Natural killer cell (primary cell): ENCODE data around the gene PRR16. TPM values are rescaled to one million over a fixed set of nuclear protein-coding genes. Genes with fewer than 3 reads are reported as not detected.

Experiments
- ATAC-seq, 3 donors: fragments of 150-1000 bp in 2 of 3; fragments of 200-7000 bp in 1 of 3; cut with Tn5 transposase; 1 replicate in 1 of 3; 2 replicates in 2 of 3; pipeline ENCODE4 v1.10.0; 2021; ENCODE audit warnings: mild to moderate bottlenecking in 2 of 3, moderate library complexity in 2 of 3
- DNase-seq, 2 donors: peaks; one replicate each; pipeline versions ENCODE4 v3.0.0 to v3.0.0-alpha.2; 2013 to 2021; ENCODE audit warnings: mixed read lengths in 1 of 2
- H3K27ac ChIP-seq: one replicate; pipeline ENCODE4 v1.5.1; 2013; ENCODE audit warnings: mild to moderate bottlenecking, low read length
- H3K27me3 ChIP-seq: one replicate; pipeline ENCODE4 v1.6.1; 2013; ENCODE audit warnings: low read length; ENCODE audit not compliant: control insufficient read depth, insufficient read depth
- H3K36me3 ChIP-seq: one replicate; pipeline ENCODE4 v1.6.1; 2013; ENCODE audit warnings: low read length; ENCODE audit not compliant: control insufficient read depth, insufficient read depth
- H3K4me1 ChIP-seq: one replicate; pipeline ENCODE4 v1.6.1; 2013; ENCODE audit warnings: low read length; ENCODE audit not compliant: control insufficient read depth, insufficient read depth
- H3K4me3 ChIP-seq: one replicate; pipeline ENCODE4 v1.5.1; 2013; ENCODE audit warnings: low read length
- H3K9me3 ChIP-seq: one replicate; pipeline ENCODE4 v1.6.1; 2013; ENCODE audit warnings: low read length; ENCODE audit not compliant: control insufficient read depth, insufficient read depth
- H3K27ac Mint-ChIP-seq, 2 donors: one replicate each; pipeline ENCODE4 v1.8.0; 2022; ENCODE audit warnings: mild to moderate bottlenecking in 2 of 2, mixed read lengths in 2 of 2, moderate library complexity in 1 of 2
- H3K27me3 Mint-ChIP-seq, 2 donors: one replicate each; pipeline ENCODE4 v1.8.0; 2022; ENCODE audit warnings: low read depth in 2 of 2, mixed read lengths in 2 of 2
- H3K36me3 Mint-ChIP-seq: one replicate; pipeline ENCODE4 v1.8.0; 2022; ENCODE audit warnings: mixed read lengths
- H3K4me1 Mint-ChIP-seq, 2 donors: one replicate each; pipeline ENCODE4 v1.8.0; 2022; ENCODE audit warnings: mixed read lengths in 2 of 2
- H3K4me3 Mint-ChIP-seq: one replicate; pipeline ENCODE4 v1.8.0; 2022; ENCODE audit warnings: mild to moderate bottlenecking, moderate library complexity, mixed read lengths
- H3K9me3 Mint-ChIP-seq, 2 donors: one replicate each; pipeline ENCODE4 v1.8.0; 2022; ENCODE audit warnings: mixed read lengths in 2 of 2
- WGBS: methylation state at CpG from one replicate; pipeline ENCODE4 v1.1.7; 2013; ENCODE audit warnings: missing lambda C conversion rate; ENCODE audit not compliant: insufficient coverage; 5-methylcytosine and 5-hydroxymethylcytosine counted together
- intact Hi-C: fragments of 100-400 bp; cut with micrococcal nuclease; formaldehyde crosslinking; loops from one replicate; pipeline ENCODE4 v1.14.2; 2022
- total RNA-seq, 4 donors: library from RNA; stranded (reverse); fragments of 120-200 nt in 1 of 4; gene quantifications; one replicate each; pipeline versions ENCODE4 v1.2.3 to v1.2.4, GENCODE V29; 2013 to 2022
- TF ChIP-seq, protein P1 (sequence below): fragments of 200-600 bp; IDR thresholded peaks from one replicate; pipeline ENCODE4 v1.8.0; 2022; ENCODE audit warnings: antibody characterized with exemption

PRR16 gene
- total RNA-seq, 3 donors from 2014 or later (not counting 1 experiment from before 2014, with no cell fraction given) = not detected

DNA sequence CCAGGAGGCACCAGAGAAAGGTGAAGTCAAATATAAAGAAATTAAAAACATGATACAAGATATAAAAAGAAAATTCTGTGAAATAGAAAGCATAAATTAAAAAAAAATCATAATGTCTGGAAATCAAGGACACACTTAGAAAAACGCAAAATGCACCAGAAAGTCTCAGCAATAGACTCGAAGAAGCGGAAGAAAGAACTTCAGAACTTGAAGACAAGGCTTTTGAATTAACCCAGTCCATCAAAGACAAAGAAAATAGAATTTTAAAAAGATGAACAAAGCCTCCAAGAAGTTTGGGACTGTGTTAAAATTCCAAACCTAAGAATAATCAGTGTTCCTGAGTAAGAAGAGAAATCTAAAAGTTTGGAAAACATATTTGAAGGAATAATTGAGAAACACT is 168.3 kb downstream of the PRR16 start:
- Mint-ChIP-seq H3K9me3 (peaks cover 23 to 25% of the 10 kb centered on the region in 2 donors), H3K27me3 (no peaks in the 10 kb centered on the region), H3K27ac (no peak overlapping the region), H3K36me3 (no peaks in the 10 kb centered on the region), H3K4me1 (no peaks in the 10 kb centered on the region), H3K4me3 (no peak overlapping the region)
- DNase-seq (no peak), ATAC-seq (no peak)
- Histone ChIP-seq H3K27ac (no peak overlapping the region), H3K9me3 (peaks cover 3% of the 10 kb centered on the region), H3K4me1 (no peaks in the 10 kb centered on the region), H3K27me3 (no peaks in the 10 kb centered on the region), H3K36me3 (no peaks in the 10 kb centered on the region), H3K4me3 (no peak overlapping the region)
- 82% methylated on average over 3 of the region's 3 CpGs for WGBS
- TF ChIP-seq, protein P1, sequence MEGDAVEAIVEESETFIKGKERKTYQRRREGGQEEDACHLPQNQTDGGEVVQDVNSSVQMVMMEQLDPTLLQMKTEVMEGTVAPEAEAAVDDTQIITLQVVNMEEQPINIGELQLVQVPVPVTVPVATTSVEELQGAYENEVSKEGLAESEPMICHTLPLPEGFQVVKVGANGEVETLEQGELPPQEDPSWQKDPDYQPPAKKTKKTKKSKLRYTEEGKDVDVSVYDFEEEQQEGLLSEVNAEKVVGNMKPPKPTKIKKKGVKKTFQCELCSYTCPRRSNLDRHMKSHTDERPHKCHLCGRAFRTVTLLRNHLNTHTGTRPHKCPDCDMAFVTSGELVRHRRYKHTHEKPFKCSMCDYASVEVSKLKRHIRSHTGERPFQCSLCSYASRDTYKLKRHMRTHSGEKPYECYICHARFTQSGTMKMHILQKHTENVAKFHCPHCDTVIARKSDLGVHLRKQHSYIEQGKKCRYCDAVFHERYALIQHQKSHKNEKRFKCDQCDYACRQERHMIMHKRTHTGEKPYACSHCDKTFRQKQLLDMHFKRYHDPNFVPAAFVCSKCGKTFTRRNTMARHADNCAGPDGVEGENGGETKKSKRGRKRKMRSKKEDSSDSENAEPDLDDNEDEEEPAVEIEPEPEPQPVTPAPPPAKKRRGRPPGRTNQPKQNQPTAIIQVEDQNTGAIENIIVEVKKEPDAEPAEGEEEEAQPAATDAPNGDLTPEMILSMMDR = no peak
- intact Hi-C loops = no loop called here

DNA sequence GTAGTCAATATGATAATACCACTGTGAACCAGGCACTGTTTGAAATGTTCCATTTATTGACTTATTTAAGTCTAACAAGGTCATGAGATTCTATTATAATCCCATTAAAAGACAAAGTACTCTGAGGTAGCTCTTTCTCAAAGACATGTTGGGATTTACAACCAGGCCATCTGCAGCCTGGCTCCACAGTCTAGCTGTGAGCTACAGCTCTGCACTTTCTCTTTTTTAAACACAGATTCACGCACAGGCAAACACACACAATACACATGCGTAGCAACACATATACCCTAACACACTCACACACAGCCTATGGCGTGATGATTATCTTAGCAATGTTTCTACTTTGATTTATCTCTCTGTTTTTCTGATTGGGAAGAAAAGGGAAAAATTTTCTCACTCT is 174.3 kb downstream of the PRR16 start:
- intact Hi-C loops = no loop called here
- Histone ChIP-seq H3K9me3 (peaks cover 3% of the 10 kb centered on the region), H3K27me3 (no peaks in the 10 kb centered on the region), H3K36me3 (no peaks in the 10 kb centered on the region), H3K4me3 (no peak overlapping the region), H3K27ac (no peak overlapping the region), H3K4me1 (no peaks in the 10 kb centered on the region)
- H3K4me3 Mint-ChIP-seq = no peak overlapping the region
- TF ChIP-seq, protein P1 = no peak
- peaks cover 11 to 19% of the 10 kb centered on the region in 2 donors for H3K9me3 Mint-ChIP-seq
- 41% methylated on average over 2 of the region's 3 CpGs for WGBS
- H3K36me3 Mint-ChIP-seq = no peaks in the 10 kb centered on the region
- H3K27me3 Mint-ChIP-seq = no peaks in the 10 kb centered on the region
- no peaks in the 10 kb centered on the region for H3K4me1 Mint-ChIP-seq
- ATAC-seq = no peak
- no peak overlapping the region for H3K27ac Mint-ChIP-seq
- DNase-seq = no peak

DNA sequence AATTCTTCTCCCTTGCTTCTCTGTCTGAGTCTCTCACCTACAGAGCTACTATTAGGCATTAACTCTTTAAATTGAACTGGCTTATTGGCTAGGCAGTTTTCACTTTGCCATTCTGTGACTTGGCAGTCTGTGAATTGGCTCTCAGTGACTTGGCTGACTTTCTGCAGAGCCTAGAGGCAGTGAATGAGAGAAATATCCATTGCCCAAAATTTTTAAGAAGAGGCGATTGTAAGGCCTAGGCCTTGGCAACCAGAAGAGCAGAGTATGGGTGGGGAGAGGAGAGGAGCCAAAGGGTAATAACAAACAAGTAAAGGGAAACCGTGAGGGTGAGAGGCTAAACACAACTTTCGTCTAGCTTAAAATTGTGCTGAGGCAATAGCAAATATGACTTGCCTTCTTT is 176.7 kb downstream of the PRR16 start:
- H3K4me3 ChIP-seq = no peak overlapping the region
- 86% methylated on average over 3 of the region's 3 CpGs for WGBS
- ATAC-seq = no peak
- intact Hi-C loops = no loop called here
- peaks cover 3% of the 10 kb centered on the region for H3K9me3 ChIP-seq
- H3K27ac ChIP-seq = no peak overlapping the region
- no peaks in the 10 kb centered on the region for H3K4me1 ChIP-seq
- no peak overlapping the region for H3K4me3 Mint-ChIP-seq
- H3K9me3 Mint-ChIP-seq = peaks cover 9 to 12% of the 10 kb centered on the region in 2 donors
- TF ChIP-seq, protein P1 = no peak
- no peak overlapping the region for H3K27ac Mint-ChIP-seq
- no peaks in the 10 kb centered on the region for H3K27me3 ChIP-seq
- no peaks in the 10 kb centered on the region for H3K36me3 ChIP-seq
- H3K36me3 Mint-ChIP-seq = no peaks in the 10 kb centered on the region
- DNase-seq = no peak
- no peaks in the 10 kb centered on the region for H3K4me1 Mint-ChIP-seq
- H3K27me3 Mint-ChIP-seq = no peaks in the 10 kb centered on the region

DNA sequence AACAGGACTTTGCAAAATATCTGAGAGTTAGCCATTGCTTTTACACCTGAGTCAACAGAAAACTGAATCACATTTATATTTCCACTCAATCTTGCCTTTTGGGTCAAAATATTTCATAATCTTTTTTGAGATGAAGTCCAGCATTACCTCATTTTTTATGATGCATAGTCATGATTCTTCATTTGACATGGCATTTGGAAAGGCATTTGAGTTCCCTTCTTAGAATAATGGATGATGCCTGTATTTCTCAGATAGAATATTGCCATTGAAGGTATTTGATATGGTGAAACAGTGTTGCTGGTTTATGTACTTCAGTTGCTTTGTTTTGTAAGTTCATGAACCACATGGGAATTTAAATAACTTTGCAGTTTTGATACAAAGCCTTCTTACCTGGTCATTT is 180.4 kb downstream of the PRR16 start:
- intact Hi-C loops = no loop called here
- H3K4me1 ChIP-seq = no peaks in the 10 kb centered on the region
- H3K36me3 ChIP-seq = no peaks in the 10 kb centered on the region
- Mint-ChIP-seq H3K9me3 (peaks cover 7 to 15% of the 10 kb centered on the region in 2 donors), H3K27ac (no peak overlapping the region), H3K4me1 (no peaks in the 10 kb centered on the region), H3K27me3 (no peaks in the 10 kb centered on the region), H3K4me3 (no peak overlapping the region), H3K36me3 (no peaks in the 10 kb centered on the region)
- ATAC-seq = no peak
- DNase-seq = no peak
- no peak overlapping the region for H3K27ac ChIP-seq
- peaks cover 3% of the 10 kb centered on the region for H3K9me3 ChIP-seq
- H3K4me3 ChIP-seq = no peak overlapping the region
- H3K27me3 ChIP-seq = no peaks in the 10 kb centered on the region
- TF ChIP-seq, protein P1 = no peak
